Testis (tissue), 3 donors: Measurements from ENCODE around the gene DPF3. TPM values are rescaled to one million over a fixed set of nuclear protein-coding genes. Genes with fewer than 3 reads are reported as not detected.

Source experiments
- DNase-seq: peaks from one replicate; pipeline ENCODE4 v3.0.0-alpha.2; 2019
- H3K27ac ChIP-seq, 2 donors: fragments of 200-600 bp; sonication (generic); one replicate each; pipeline ENCODE4 v1.5.1; 2019
- H3K27me3 ChIP-seq: fragments of 200-600 bp; sonication (generic); one replicate; pipeline ENCODE4 v1.5.1; 2019
- H3K36me3 ChIP-seq: fragments of 200-600 bp; sonication (generic); one replicate; pipeline ENCODE4 v1.5.1; 2017; ENCODE audit warnings: low read depth; ENCODE audit errors: missing control alignments
- H3K4me1 ChIP-seq: fragments of 200-600 bp; sonication (generic); one replicate; pipeline ENCODE4 v1.5.1; 2019
- H3K4me3 ChIP-seq, 2 donors: fragments of 200-600 bp; sonication (generic); one replicate each; pipeline ENCODE4 v1.5.1; 2017 to 2019
- H3K9me3 ChIP-seq: fragments of 200-600 bp; sonication (generic); one replicate; pipeline ENCODE4 v1.5.1; 2017
- CTCF ChIP-seq, 3 experiments: fragments of 450-650 bp in 2 of 3; fragments of 200-600 bp in 1 of 3; sonication (generic) in 1 of 3; IDR thresholded peaks; one replicate each; pipeline ENCODE4 v1.5.1; 2016 to 2019; ENCODE audit warnings: antibody characterized with exemption in 3 of 3, mild to moderate bottlenecking in 2 of 3, moderate library complexity in 1 of 3
- POLR2A ChIP-seq: fragments of 450-650 bp; IDR thresholded peaks from one replicate; pipeline ENCODE4 v1.6.1; 2017; ENCODE audit warnings: antibody characterized with exemption, mild to moderate bottlenecking, moderate library complexity
- WGBS, 2 donors: methylation state at CpG; one replicate each; pipeline ENCODE4 v1.1.5; 2018; 5-methylcytosine and 5-hydroxymethylcytosine counted together
- intact Hi-C: fragments of 100-400 bp; cut with DNase I; formaldehyde crosslinking; loops from one replicate; pipeline ENCODE4 v1.15.1; 2023; ENCODE audit warnings: low total_unique reads
- polyA plus RNA-seq: library from polyadenylated mRNA; stranded (reverse); fragments of 350-450 nt; fragmentation: Illumina TruSeq; extraction: RNeasy Lipid Tissue Mini Kit (QIAGEN cat#74804); gene quantifications from one replicate; pipeline ENCODE4 v1.2.3, GENCODE V29; 2014; ENCODE audit warnings: low read depth, low replicate concordance; ENCODE audit not compliant: insufficient read depth
- total RNA-seq, 2 donors: library from RNA; depleted of rRNA; stranded (reverse); fragments of >200 nt; gene quantifications; one replicate each; pipeline ENCODE4 v1.2.3, GENCODE V29; 2016

The DPF3 gene
- total and polyA plus RNA-seq, 3 donors from 2014 or later, result 14.6 to 41.6 (median 26.4) TPM

- Histone ChIP-seq H3K4me1 (peaks cover 25% of the 10 kb centered on the region), H3K36me3 (no peaks in the 10 kb centered on the region), H3K27ac (no peak overlapping the region), H3K27me3 (no peaks in the 10 kb centered on the region), H3K4me3 (no peak overlapping the region), H3K9me3 (no peaks in the 10 kb centered on the region)
- TF ChIP-seq CTCF (IDR thresholded peaks at IDR 0.05), result no peak
- TF ChIP-seq POLR2A, result no peak
- DNase-seq, result no peak
- WGBS, 2 donors, result 72 to 84% methylated on average over 4 of the region's 4 CpGs
- intact Hi-C loops, result no loop called here
Observed at GRCh38 chr14:72826039-72826438, 67.9 kb downstream of the DPF3 start.

- no peaks in the 10 kb centered on the region for H3K36me3 ChIP-seq
- TF ChIP-seq POLR2A (no peak), CTCF (IDR thresholded peaks at IDR 0.05) (no peak)
- H3K4me3 ChIP-seq, result no peak overlapping the region
- peaks cover 19% of the 10 kb centered on the region for H3K4me1 ChIP-seq
- no peak for DNase-seq
- 97 to 100% methylated on average over 2 of the region's 2 CpGs for WGBS, 2 donors
- H3K27me3 ChIP-seq, result no peaks in the 10 kb centered on the region
- H3K9me3 ChIP-seq, result no peaks in the 10 kb centered on the region
- no peak overlapping the region for H3K27ac ChIP-seq
- intact Hi-C loops, result no loop called here
Observed at GRCh38 chr14:72825486-72825885, 68.4 kb downstream of the DPF3 start.

GRCh38 chr14:72824051-72824450, 69.8 kb downstream of the DPF3 start:
- 73 to 74% methylated on average over 2 of the region's 2 CpGs for WGBS, 2 donors
- peaks cover 11% of the 10 kb centered on the region for H3K4me1 ChIP-seq
- intact Hi-C loops, result no loop called here
- DNase-seq, result no peak
- H3K36me3 ChIP-seq, result no peaks in the 10 kb centered on the region
- TF ChIP-seq CTCF (IDR thresholded peaks at IDR 0.05), result no peak
- TF ChIP-seq POLR2A, result no peak
- H3K9me3 ChIP-seq, result no peaks in the 10 kb centered on the region
- H3K4me3 ChIP-seq, result no peak overlapping the region
- H3K27ac ChIP-seq, result no peak overlapping the region
- H3K27me3 ChIP-seq, result no peaks in the 10 kb centered on the region

- Histone ChIP-seq H3K27me3 (no peaks in the 10 kb centered on the region), H3K9me3 (no peaks in the 10 kb centered on the region), H3K36me3 (no peaks in the 10 kb centered on the region), H3K4me3 (peak overlapping the region in 1 of 2 donors; percentile 43), H3K27ac (no peak overlapping the region), H3K4me1 (peaks cover 6% of the 10 kb centered on the region)
- TF ChIP-seq POLR2A (no peak), CTCF (IDR thresholded peaks at IDR 0.05) (no peak)
- DNase-seq, result peak; percentile 56
- intact Hi-C loops, result no loop called here
- WGBS, 2 donors, result 54 to 57% methylated on average over 14 of the region's 14 CpGs
Observed at GRCh38 chr14:72822946-72823611, 70.8 kb downstream of the DPF3 start.

GRCh38 chr14:72818998-72819397, 74.9 kb downstream of the DPF3 start:
- DNase-seq, result no peak
- TF ChIP-seq CTCF (IDR thresholded peaks at IDR 0.05), result no peak
- no peak for TF ChIP-seq POLR2A
- Histone ChIP-seq H3K4me1 (no peaks in the 10 kb centered on the region), H3K27me3 (no peaks in the 10 kb centered on the region), H3K36me3 (no peaks in the 10 kb centered on the region), H3K27ac (no peak overlapping the region), H3K4me3 (no peak overlapping the region), H3K9me3 (no peaks in the 10 kb centered on the region)
- WGBS, 2 donors, result 74 to 98% methylated on average over 3 of the region's 3 CpGs
- intact Hi-C loops, result no loop called here
